ENCODE measurements around the gene DHRS1. TPM values are rescaled to one million over a fixed set of nuclear protein-coding genes. Genes with fewer than 3 reads are reported as not detected.

Gene DHRS1
- total and polyA plus RNA-seq, 3 experiments from 2014 or later = 9.3 to 34.8 (median 9.8) TPM

- Histone ChIP-seq H3K36me3 (ENCODE audit: insufficient read depth, low read length) (peaks cover 28% of the 10 kb centered on the region), H3K4me1 (ENCODE audit: insufficient read depth, low read length) (peaks cover 47% of the 10 kb centered on the region), H3K27me3 (ENCODE audit: insufficient read depth, low read length, poor library complexity, severe bottlenecking) (no peaks in the 10 kb centered on the region), H3K9me3 (ENCODE audit: low read length) (no peaks in the 10 kb centered on the region), H3K27ac (ENCODE audit: low read depth, low read length) (no peak overlapping the region), H3K4me3 (ENCODE audit: low read length) (no peak overlapping the region)
- peaks cover 41 to 57% (median 54%) of the 10 kb centered on the region in 3 donors for H3K4me1 Mint-ChIP-seq
- H3K4me3 Mint-ChIP-seq = peak overlapping the region in 1 of 7 donors; percentile 61
- H3K36me3 Mint-ChIP-seq = peaks cover 5 to 63% (median 13%) of the 10 kb centered on the region in 3 donors
- ChIA-PET CTCF (interaction anchor here (0.7 to 10.5 kb wide), 13 partner anchors 12 to 190 kb away, joined by 3 to 151 read pairs (median 6); partner anchors contain the start of genes ADCY4, CIDEB, LTB4R and LTB4R2), POLR2A (interaction anchor here (0.5 to 4.4 kb wide), 3 partner anchors 32 to 134 kb away, joined by 3 to 30 read pairs (median 4); partner anchors contain the start of gene TINF2)
- H3K9me3 Mint-ChIP-seq = no peaks in the 10 kb centered on the region
- H3K27me3 Mint-ChIP-seq = no peaks in the 10 kb centered on the region
- no peak for DNase-seq
- H3K27ac Mint-ChIP-seq = peak overlapping the region in 7 of 8 donors; percentile 50 to 97 (median 86)
Measured at GRCh38 chr14:24297190-24297964, 2.2 kb downstream of the DHRS1 start.

GRCh38 chr14:24296341-24297157 lies 3.0 kb downstream of the DHRS1 start:
- no peak overlapping the region for H3K4me3 ChIP-seq (ENCODE audit: low read length)
- Mint-ChIP-seq H3K36me3 (peaks cover 5 to 63% (median 7%) of the 10 kb centered on the region in 3 donors), H3K27ac (peak overlapping the region; percentile 50 to 97 (median 84))

GRCh38 chr14:24293525-24293924 lies 6.1 kb downstream of the DHRS1 start:
- Histone ChIP-seq H3K9me3 (ENCODE audit: low read length) (no peaks in the 10 kb centered on the region), H3K27ac (ENCODE audit: low read depth, low read length) (no peak overlapping the region), H3K36me3 (ENCODE audit: insufficient read depth, low read length) (peaks cover 39% of the 10 kb centered on the region), H3K27me3 (ENCODE audit: insufficient read depth, low read length, poor library complexity, severe bottlenecking) (no peaks in the 10 kb centered on the region), H3K4me1 (ENCODE audit: insufficient read depth, low read length) (peaks cover 20% of the 10 kb centered on the region), H3K4me3 (ENCODE audit: low read length) (no peak overlapping the region)
- Mint-ChIP-seq H3K9me3 (no peaks in the 10 kb centered on the region), H3K27ac (no peak overlapping the region), H3K27me3 (no peaks in the 10 kb centered on the region), H3K36me3 (peaks cover 5 to 71% (median 18%) of the 10 kb centered on the region in 3 donors), H3K4me1 (peaks cover 16 to 36% (median 17%) of the 10 kb centered on the region in 3 donors), H3K4me3 (no peak overlapping the region)
- ChIA-PET CTCF (interaction anchor here (1.0 to 4.5 kb wide), 4 partner anchors 14 to 49 kb away, joined by 3 to 33 read pairs (median 8); partner anchors contain the start of genes CIDEB and TINF2), POLR2A (interaction anchor here (0.5 kb wide), 1 partner anchor 11 kb away, joined by 4 read pairs; no protein-coding TSS in a partner anchor)
- DNase-seq = no peak

More at GRCh38 chr14:24296341-24297157, 3.0 kb downstream of the DHRS1 start:
- peak; percentile 52 to 80 (median 68) for DNase-seq
- CTCF ChIA-PET = interaction anchor here (0.5 to 10.5 kb wide), 13 partner anchors 13 to 187 kb away, joined by 3 to 151 read pairs (median 6); partner anchors contain the start of genes ADCY4, CIDEB, LTB4R and LTB4R2
- H3K4me1 ChIP-seq (ENCODE audit: insufficient read depth, low read length) = peaks cover 45% of the 10 kb centered on the region
- no peaks in the 10 kb centered on the region for H3K27me3 Mint-ChIP-seq
- no peak overlapping the region for H3K27ac ChIP-seq (ENCODE audit: low read depth, low read length)
- peak overlapping the region in 3 of 7 donors; percentile 5 to 63 (median 61) for H3K4me3 Mint-ChIP-seq
- H3K9me3 Mint-ChIP-seq = no peaks in the 10 kb centered on the region
- peaks cover 39 to 50% (median 46%) of the 10 kb centered on the region in 3 donors for H3K4me1 Mint-ChIP-seq
- POLR2A ChIA-PET = interaction anchor here (0.5 to 4.4 kb wide), 2 partner anchors 31 to 54 kb away, joined by 3 to 30 read pairs; partner anchors contain the start of gene TINF2
- H3K36me3 ChIP-seq (ENCODE audit: insufficient read depth, low read length) = peaks cover 25% of the 10 kb centered on the region
- no peaks in the 10 kb centered on the region for H3K9me3 ChIP-seq (ENCODE audit: low read length)
- H3K27me3 ChIP-seq (ENCODE audit: insufficient read depth, low read length, poor library complexity, severe bottlenecking) = no peaks in the 10 kb centered on the region

- H3K27ac ChIP-seq (ENCODE audit: low read depth, low read length) = no peak overlapping the region
- no peak for DNase-seq
- CTCF ChIA-PET = interaction anchor here (1.0 to 4.5 kb wide), 5 partner anchors 15 to 48 kb away, joined by 3 to 33 read pairs (median 5); partner anchors contain the start of genes CIDEB, LTB4R2 and TINF2
- H3K9me3 ChIP-seq (ENCODE audit: low read length) = no peaks in the 10 kb centered on the region
- H3K27me3 Mint-ChIP-seq = no peaks in the 10 kb centered on the region
- peak overlapping the region in 1 of 8 donors; percentile 81 for H3K27ac Mint-ChIP-seq
- peaks cover 8% of the 10 kb centered on the region for H3K4me1 ChIP-seq (ENCODE audit: insufficient read depth, low read length)
- no peaks in the 10 kb centered on the region for H3K27me3 ChIP-seq (ENCODE audit: insufficient read depth, low read length, poor library complexity, severe bottlenecking)
- no peak overlapping the region for H3K4me3 Mint-ChIP-seq
- no peak overlapping the region for H3K4me3 ChIP-seq (ENCODE audit: low read length)
- peaks cover 8 to 28% (median 10%) of the 10 kb centered on the region in 3 donors for H3K4me1 Mint-ChIP-seq
- POLR2A ChIA-PET = no interaction called here
- H3K36me3 ChIP-seq (ENCODE audit: insufficient read depth, low read length) = peaks cover 39% of the 10 kb centered on the region
- peaks cover 5 to 70% (median 18%) of the 10 kb centered on the region in 3 donors for H3K36me3 Mint-ChIP-seq
- H3K9me3 Mint-ChIP-seq = no peaks in the 10 kb centered on the region
Measured at GRCh38 chr14:24292118-24292807, 7.3 kb downstream of the DHRS1 start.

GRCh38 chr14:24291446-24292117 lies 8.0 kb downstream of the DHRS1 start:
- POLR2A ChIA-PET = no interaction called here
- Histone ChIP-seq H3K27ac (ENCODE audit: low read depth, low read length) (no peak overlapping the region), H3K4me1 (ENCODE audit: insufficient read depth, low read length) (peaks cover 2% of the 10 kb centered on the region), H3K27me3 (ENCODE audit: insufficient read depth, low read length, poor library complexity, severe bottlenecking) (no peaks in the 10 kb centered on the region), H3K4me3 (ENCODE audit: low read length) (no peak overlapping the region), H3K36me3 (ENCODE audit: insufficient read depth, low read length) (peaks cover 39% of the 10 kb centered on the region), H3K9me3 (ENCODE audit: low read length) (no peaks in the 10 kb centered on the region)
- Mint-ChIP-seq H3K4me3 (no peak overlapping the region), H3K9me3 (no peaks in the 10 kb centered on the region), H3K4me1 (peaks cover 2 to 22% (median 3%) of the 10 kb centered on the region in 3 donors), H3K36me3 (peaks cover 3 to 67% (median 16%) of the 10 kb centered on the region in 3 donors), H3K27me3 (no peaks in the 10 kb centered on the region), H3K27ac (peak overlapping the region in 1 of 8 donors; percentile 36)
- no peak for DNase-seq
- CTCF ChIA-PET = interaction anchor here (1.2 to 4.5 kb wide), 4 partner anchors 8 to 47 kb away, joined by 3 to 33 read pairs (median 8); partner anchors contain the start of genes CIDEB, DHRS1, LTB4R2 and NOP9

GRCh38 chr14:24290746-24291145 lies 8.8 kb downstream of the DHRS1 start:
- H3K9me3 ChIP-seq (ENCODE audit: low read length) = no peaks in the 10 kb centered on the region
- H3K4me3 Mint-ChIP-seq = no peak overlapping the region
- peaks cover 0 to 58% (median 18%) of the 10 kb centered on the region in 3 donors for H3K36me3 Mint-ChIP-seq
- no peak overlapping the region for H3K27ac ChIP-seq (ENCODE audit: low read depth, low read length)
- no peak for DNase-seq
- H3K27ac Mint-ChIP-seq = peak overlapping the region in 2 of 8 donors; percentile 14 to 66
- H3K4me1 Mint-ChIP-seq = peaks cover 0 to 15% (median 1%) of the 10 kb centered on the region in 3 donors
- ChIA-PET CTCF (interaction anchor here (1.8 to 4.5 kb wide), 2 partner anchors 9 to 46 kb away, joined by 6 to 33 read pairs; partner anchors contain the start of genes DHRS1, NOP9 and TINF2), POLR2A (no interaction called here)
- H3K36me3 ChIP-seq (ENCODE audit: insufficient read depth, low read length) = peaks cover 32% of the 10 kb centered on the region
- H3K4me3 ChIP-seq (ENCODE audit: low read length) = no peak overlapping the region
- H3K9me3 Mint-ChIP-seq = no peaks in the 10 kb centered on the region
- peaks cover 0 to 2% of the 10 kb centered on the region in 2 donors for H3K27me3 Mint-ChIP-seq
- H3K27me3 ChIP-seq (ENCODE audit: insufficient read depth, low read length, poor library complexity, severe bottlenecking) = no peaks in the 10 kb centered on the region
- H3K4me1 ChIP-seq (ENCODE audit: insufficient read depth, low read length) = no peaks in the 10 kb centered on the region
